SKM-1 (cell line): ENCODE data around the gene IVD.

Experiments
- DNase-seq: peaks from one replicate; lab custom pipeline; 2025; ENCODE audit not compliant: unreplicated experiment; lab: John Stamatoyannopoulos, UW

Gene IVD

DNA sequence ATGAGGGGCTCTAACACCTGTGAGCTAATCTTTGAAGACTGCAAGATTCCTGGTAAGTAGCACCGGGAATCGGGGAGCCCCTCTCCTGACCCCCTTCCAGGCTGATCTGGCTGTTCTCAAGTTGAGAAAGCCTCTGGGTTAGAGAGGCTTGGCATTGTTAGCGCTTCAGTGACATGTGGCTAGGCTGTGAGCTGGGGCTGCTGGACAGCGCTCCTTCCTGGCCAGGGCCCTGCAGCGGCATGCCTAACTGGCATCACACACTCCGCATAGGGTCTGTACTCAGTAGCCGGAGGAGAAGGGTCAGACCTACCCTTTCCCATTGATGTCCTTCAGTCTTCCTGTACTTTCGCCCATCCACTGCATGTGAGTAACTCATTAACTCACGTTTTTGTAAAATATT lies 7.4 kb downstream of the IVD start:
- no peak for DNase-seq

DNA sequence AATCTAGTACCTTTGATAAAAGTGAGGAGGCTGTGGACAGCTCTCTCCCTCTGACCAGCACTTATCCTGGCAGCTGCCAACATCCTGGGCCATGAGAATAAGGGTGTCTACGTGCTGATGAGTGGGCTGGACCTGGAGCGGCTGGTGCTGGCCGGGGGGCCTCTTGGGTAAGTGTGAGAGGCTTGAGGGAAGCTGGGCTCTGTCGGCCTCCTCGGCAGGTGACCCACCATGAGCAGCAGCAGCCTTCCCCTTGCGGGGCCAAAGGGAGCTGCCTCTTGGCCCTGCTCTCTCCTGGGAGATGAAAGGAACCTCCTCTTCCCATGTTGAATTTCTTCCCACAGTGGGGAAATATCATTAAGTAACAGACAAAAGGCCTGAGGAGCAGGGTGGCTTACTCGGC lies 9.2 kb downstream of the IVD start:
- DNase-seq: no peak

DNA sequence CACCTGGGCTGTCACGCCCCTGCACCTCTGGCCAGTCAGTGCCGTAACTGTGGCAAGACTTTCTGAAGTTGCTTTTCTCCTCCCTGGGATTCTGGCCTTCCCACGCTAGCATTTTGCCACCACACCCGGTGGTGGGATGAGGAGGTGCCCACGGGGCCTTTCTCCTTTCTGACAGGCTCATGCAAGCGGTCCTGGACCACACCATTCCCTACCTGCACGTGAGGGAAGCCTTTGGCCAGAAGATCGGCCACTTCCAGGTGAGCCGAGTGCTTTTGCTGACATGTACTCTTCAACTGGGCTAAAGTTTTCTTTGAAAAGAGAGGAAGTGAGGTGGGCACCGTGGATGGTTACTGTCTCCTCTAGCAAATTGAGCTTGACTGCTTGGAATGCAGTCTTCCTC lies 9.6 kb downstream of the IVD start:
- no peak for DNase-seq

DNA sequence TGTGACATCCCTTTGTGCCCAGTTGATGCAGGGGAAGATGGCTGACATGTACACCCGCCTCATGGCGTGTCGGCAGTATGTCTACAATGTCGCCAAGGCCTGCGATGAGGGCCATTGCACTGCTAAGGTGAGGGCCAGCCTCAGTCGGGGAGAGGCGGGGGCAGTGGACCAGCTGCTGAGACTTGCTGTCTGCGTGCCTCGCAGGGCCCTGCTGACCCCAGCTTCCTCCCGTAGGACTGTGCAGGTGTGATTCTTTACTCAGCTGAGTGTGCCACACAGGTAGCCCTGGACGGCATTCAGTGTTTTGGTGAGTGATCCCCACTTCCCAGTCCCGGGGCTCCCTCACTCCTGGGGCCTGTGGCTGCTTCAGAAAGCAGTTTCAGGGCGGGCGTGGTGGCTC lies 10.5 kb downstream of the IVD start:
- DNase-seq: no peak

DNA sequence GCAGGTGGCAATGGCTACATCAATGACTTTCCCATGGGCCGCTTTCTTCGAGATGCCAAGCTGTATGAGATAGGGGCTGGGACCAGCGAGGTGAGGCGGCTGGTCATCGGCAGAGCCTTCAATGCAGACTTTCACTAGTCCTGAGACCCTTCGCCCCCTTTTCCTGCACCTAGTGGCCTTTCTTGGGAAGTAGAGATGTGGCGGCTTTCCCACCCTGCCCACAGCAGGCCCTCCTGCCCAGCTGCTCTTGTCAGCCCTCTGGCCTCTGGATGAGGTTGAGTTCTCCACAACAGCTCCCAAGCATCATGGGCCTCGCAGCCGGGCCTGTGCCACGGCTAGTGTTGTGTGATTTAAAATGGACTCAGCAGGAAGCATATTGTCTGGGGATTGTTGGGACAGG lies 12.5 kb downstream of the IVD start:
- DNase-seq: no peak

DNA sequence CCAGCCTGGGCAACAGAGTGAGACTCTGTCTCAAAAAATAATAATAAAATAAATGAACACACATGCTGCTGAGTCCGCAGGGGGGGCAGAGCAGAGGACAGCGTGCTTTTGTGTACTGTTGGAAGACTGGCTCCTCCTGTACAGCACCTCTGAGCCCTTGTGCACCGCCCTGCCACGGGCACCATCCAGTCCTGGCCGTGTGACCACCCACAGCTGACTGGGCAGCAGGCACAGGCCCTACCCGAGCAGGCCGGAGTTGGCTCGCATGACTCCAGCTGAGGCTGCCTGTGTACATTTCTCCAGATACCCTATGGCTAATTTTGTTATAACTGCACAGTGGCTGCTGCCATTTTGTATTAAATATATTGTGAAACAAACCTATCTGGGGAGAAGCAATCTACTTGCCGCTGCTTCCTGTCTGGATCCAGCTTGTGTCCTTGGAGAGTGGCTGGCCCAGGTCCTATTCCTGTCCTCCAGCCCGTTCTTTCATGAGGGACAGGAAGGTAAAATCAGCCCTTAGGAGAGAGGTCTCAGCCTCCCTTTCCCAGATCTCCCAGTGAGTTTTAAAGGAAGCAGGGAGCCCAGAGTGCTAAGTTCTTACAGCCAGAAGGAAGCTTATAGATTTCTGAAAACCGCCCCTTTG lies 14.6 kb downstream of the IVD start:
- no peak for DNase-seq

DNA sequence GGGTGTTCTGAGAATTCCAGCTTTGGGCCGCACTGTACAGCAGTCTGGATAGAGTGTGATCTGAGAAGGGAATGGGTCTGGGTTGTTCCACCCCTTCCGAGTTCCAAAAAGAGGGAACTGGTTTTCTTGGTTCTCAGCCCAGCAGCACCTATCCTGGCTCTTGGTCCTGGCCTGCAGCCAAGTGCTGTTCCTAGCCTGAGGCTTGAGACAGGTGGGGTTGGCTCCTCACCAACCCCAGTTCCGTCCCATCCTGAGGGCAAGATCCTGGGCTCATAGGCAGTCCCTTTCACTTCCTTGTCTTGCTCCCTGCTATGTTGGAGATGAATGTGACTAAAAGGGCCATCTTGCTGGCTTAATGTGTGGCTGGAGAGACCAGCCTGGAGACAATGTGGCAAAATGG lies 15.2 kb downstream of the IVD start:
- no peak for DNase-seq

DNA sequence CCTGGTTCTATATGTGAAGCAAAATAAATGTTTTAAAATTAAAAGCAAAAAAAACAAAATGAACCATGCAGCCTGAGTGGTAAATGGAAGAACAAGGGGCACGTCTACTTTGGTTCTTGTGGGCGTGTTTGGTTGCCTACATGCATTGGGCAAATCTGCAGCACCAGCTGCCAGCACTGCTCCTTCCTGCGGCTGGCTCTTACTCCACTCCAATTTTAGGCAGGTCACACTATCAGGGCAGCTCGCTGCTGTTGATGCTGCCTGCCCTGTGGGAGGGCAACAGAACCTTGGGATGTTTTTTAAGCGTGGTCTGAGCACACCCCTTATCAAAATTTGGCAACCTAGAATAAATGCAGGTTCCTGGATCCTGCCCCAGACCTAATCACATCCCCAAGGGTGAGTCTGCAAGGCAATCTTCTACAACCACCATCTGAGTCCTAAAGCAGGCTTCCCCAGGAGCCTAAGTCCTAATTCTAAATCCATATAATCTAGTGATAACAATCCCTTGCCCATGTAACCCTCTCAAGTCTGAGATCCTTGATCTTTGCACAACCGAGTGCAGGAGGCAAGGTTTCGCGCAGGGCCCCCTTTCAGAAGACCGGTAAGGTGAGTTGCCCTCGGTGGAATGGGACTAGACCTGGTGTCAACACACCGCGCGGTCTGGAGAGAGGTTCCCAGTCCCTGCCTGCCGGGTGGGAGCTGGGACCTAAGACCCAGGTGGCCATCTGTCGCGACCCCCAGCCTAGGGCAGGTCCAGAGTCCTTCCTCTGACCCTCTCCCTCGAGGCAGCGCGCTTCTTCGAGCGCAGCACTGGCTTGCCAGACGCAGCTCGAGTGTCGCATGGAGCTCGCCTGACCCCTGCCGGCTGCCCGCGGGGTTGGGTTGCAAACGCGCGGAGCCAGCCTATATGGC lies 15.9 kb downstream of the IVD start:
- no peak for DNase-seq

DNA sequence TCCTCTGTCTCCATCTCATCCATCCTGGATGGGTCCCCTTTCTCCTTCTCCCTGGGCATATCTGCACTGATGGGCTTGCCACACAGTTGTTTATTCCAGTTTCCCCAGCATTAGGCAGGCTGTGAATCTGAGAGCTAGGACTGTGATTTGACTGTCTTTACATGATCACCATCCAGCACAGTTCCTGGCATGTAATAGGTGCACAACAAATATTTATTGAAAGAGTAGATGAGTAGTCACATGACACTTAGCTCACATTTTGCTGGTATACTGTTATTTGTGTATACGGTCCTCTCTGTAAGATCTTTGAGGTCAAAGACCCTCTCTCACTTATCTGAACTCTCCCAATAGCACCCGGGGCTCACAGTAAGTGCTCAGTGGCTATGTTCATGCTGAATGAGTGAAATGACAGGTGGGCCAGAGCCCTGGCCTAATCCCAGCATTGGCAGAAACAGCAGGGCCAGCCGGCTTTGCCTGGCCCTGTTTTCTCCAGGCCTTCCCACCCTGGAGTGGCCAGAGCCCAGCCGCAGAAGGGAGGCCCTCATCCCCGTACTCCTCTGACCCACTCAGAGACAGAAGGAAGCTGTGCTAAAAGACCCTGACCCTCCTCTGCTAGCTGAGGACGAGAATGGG lies 19.0 kb downstream of the IVD start:
- no peak for DNase-seq

DNA sequence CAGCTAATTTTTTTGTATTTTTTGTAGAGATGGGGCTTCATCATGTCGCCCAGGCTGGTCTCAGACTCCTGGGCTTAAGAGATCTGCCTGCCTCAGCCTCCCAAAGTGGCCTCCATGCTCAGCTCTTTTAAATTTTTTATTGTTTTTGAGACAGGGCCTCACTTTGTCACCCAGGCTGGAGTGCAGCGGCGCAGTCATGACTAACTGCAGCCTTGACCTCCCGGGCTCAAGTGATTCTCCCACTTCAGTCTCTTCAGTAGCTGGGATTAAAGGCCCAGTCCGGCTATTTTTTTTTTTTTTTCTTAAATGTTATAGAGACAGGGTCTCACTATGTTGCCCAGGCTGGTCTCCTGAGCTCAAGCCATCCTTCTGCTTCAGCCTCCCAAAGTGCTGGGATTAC lies 20.1 kb downstream of the IVD start:
- no peak for DNase-seq

DNA sequence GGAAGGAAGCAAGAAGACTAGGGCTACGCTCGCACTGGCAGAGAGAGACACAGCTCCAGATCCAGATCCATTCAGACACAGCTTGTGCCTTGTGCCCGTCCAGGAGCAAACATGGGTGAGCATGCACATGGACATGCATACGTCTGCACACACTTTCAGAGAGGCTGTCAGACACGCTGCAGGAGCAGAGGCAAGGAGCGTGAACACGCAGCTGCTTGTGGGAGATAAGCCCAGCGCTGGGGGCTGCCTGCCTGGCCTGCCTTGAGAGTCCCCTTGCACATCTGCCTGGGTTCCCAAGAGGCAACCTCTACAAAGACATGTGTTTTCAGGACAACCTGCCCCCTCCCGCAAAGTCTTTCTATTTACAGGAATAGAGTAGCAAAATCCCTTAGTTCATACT lies 21.6 kb downstream of the IVD start:
- no peak for DNase-seq

DNA sequence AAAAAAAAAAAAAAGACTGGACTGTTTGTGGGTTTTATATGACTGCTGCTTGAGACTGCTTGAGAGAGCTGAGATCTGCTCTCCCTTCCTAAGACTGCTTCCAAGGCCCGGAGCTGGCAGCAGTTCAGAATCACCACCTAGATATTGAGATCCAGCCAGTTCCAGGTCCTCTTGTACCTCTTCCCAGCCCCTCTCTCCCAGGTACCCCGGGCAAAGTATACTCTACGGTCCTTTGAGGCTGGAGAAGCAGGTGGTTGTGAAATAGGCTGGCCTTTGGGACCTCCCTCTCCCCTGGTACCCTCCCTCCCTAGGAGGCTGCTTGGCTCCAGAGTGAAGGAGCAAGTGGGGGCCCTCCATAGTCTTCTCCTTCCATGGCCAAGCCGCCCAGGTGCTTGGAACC lies 22.6 kb downstream of the IVD start:
- no peak for DNase-seq

DNA sequence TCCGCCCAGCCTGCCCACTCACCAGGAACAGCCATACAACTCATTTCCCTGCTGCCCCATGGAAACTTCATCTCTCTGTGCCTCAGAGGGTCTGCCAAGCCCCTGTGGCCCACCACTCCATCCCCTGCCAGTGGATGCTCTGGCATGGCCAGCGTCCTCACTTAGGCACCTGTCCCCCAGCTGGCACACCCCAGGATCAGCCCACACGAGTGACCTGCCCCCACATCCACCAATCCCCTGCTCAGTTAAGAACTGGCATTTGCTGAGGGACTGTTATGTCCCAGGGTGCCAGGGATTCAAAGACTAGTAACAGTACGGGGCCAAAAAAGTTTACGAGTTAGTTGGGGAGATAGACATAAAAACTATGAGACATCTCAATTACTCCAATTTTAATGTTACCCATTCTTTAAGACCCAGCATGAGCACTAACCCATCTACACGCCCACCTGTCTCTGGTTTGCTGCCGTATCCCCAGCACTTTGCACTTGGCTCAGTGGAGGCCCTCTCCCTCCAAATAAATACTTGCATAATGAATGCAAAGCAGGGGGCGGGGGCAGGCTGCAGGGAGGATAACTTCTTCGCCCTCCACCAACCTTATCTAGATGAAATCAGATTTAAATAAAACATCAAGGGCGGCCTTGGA lies 23.6 kb downstream of the IVD start:
- no peak for DNase-seq

DNA sequence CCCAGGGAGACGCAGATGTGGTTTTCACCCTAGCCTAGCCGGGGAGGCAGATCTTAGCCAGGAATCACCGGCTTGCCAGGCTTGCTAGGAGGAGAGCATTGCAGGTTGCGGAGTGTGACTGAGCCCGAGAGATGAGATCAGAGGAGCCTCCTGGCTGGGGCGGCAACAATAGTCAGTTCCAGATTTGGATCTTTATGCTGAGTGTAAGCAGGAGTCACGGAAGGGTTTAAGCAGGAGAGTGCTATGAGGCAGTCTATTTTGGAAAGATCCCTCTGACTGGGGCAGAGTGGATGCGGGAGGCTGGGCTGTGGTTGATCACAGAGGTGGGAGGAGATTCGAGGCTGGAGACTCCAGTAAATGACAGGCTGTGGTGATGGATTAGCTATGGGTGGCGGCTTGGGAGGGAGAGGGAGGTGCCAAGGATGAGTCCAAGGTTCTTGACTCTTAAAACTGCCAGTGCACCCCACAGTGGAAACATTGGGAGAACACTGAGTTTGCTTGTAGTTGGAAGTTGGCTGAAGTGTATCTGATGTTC lies 24.7 kb downstream of the IVD start:
- no peak for DNase-seq

DNA sequence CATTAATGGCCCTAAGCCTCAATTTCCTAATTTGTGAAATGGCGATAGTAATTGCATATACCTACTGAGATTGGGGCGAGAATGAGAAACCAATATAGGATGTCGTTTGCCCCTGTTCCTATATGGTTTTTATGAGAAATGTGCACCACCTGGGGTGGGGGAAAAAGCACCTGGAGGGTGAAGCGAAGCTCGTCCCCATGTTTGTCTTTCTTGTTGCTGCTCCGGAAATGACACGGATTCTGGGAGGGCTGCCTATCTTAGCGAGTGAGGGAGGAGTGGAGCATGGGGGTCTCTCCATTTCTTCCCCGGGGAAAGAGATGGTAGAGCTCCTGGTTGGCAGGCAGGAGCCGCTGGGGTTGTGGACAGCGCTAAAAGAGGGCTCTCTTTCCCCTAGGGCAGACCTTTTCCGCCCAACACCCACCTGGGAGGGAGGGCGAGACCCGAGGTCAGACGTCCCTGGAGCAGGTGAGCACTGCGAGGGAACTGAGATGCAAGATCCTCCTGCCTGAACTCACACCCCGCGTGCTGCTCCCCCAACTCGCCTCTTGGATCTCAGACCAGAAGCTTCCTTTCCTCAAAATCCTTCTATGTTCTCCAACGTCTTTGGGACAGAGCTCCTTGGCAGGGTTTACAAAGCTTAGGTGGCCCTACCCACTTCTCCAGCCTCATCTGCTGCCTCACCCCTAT lies 29.6 kb downstream of the IVD start:
- DNase-seq: no peak

DNA sequence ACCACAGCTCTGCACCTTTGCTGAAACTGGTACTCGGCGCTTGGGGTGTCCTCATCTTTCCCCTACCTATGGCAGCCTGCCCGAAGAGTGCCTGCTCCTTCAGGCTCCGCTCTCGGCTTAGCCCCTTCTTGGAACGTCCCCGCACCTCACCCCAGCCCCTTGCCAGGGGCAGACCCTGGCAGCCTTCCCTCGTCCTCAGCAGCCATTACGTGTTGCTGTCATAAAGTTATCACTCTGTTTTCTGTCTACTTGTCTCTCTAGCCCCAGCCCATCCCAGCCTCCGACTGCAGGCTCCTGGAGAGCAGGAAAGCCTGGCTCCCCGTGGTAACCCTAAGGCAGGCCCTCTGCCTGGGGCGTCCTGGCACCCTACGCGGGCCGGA lies 30.1 kb downstream of the IVD start:
- DNase-seq: no peak

DNA sequence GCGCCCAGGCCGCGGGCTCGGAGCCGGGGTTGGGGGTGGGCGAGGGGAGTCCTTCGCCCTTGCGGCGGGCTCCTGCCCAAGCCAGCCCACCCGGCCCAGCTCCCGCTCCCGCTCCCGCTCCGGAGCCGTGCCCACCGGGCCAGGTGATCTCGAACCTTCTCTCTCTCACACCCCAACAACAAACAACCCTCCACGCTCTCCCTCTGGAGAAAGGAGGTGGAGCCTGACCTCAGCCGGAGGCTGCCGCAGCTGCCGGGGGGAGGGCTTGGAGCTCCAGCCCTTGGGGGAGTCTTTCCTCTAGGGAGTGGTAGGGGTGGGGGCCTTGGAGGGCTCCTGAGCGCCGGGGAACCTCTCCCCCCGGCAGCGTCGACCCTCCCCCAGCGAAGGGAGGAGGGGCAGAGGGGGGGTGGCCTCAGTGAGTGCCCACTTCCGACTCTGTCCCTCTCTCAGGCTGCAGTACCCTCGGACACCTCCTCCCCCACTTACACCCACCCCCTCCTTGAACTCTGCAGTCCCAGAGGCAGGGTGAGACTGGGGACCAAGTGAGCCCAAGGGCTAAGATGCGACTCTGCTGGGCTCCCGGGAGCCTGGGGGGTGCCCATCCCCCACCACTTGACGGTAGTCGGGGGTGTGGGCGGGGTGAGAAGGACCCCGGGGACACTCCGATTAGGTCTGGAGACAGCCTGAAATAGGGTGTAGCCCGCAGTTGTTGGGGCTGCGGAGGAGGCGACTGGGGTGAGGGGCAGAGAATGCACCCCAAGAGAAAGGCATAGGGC lies 30.7 kb downstream of the IVD start:
- DNase-seq: no peak

DNA sequence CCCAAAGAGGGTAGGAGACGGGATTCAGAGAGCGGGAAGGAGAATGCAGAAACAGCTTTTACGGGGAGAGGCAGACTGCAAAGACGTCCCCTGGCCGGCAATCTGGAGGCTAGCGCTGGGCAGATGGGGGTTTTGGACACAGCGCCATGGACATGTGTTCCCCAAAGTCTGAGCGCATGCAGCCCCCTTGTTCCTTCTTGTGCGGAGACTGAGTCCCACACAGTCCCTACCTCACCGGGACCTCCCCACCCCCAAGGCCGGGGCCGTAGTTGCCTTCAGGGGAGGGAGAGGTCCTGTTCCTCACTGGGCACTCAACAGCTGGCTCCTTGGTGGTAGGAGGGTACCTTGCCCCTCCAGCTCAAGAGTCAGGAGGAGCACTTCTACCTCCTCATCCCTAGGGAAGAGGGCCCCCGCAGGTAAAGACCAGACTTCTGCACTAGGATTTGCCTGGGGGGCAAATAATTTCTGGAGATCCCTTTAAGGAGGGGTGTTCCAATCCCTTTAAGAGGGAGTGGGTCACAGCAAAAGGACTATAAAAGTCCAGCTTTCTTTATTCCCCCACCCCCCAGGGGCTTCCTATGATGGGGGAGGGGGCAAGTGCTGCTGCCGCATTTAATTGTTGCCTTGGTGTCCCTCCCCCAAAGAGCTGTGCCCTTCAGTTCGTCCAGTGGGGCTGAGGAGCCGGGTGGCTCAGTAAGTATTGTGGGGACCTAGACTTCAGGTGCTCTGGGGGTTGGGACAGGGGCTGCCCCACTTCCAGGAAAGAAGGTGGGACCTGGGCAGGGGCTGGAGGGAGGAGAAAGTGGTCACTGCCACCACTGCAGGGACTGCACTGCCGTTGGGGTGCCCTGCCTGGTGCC lies 31.5 kb downstream of the IVD start:
- no peak for DNase-seq
